G401.6 (cell line): ENCODE data around the gene SLC22A23.

Source experiments
- FAIRE-seq: peaks from 2 replicates; lab custom pipeline; 2012; peaks lifted over from hg19 to GRCh38; lab: Jason Lieb, UNC

Gene SLC22A23

DNA sequence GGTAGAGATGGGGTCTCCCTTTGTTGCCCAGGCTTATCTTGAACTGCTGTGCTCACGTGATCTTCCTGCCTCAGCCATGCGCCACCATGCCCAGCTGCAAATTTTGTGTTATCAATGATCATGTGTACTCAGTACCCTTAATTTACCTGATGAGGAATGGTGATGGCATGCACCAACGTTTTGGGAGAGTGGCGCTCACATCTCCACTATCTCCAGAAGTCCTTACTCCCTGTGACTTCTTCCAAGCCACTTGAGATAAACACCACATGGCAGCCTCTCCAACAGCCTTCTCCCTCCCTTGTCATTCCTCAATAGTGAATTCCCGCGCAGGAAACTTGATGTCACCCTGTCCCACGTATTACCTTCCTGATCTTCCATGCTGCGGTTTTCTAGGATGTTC lies 140.0 kb downstream of the SLC22A23 start:
- FAIRE-seq = no peak

DNA sequence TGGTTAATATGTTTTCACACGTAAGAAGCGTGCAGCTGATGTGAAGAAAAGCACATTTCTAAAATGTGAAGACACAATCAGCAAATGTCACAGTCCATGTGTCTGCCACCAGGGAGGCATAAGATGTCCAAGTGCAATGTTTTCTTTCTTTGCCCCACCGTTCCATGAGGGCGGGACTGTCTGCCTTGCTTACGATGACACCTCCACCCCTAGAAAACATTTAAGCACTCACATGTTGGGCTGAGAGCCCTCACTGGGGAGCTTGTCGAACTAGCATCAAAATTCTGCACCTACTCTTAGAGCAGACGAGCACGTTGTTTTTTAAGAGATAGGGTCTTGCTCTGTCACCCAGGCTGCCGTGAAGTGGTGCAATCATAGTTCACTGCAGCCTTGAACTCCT lies 140.5 kb downstream of the SLC22A23 start:
- FAIRE-seq = no peak

DNA sequence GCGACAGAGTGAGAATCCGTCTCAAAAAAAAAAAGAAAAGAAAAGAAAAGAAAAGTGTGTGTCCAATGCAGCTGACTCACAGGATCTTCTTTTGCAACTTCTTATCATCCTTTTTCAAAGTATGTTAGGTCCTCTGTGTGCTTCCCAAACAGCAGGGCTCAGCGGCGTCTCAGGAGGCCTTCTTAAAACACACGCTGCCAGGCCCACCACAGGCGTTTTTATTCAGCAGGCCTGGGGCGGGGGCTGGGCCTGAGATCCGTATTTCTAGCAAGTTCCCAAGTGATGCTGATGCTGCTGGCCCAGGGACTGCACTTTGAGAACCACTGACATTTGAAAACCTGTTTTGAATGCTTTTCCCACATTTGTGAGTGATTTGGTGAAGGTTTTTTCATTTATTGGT lies 141.0 kb downstream of the SLC22A23 start:
- no peak for FAIRE-seq

DNA sequence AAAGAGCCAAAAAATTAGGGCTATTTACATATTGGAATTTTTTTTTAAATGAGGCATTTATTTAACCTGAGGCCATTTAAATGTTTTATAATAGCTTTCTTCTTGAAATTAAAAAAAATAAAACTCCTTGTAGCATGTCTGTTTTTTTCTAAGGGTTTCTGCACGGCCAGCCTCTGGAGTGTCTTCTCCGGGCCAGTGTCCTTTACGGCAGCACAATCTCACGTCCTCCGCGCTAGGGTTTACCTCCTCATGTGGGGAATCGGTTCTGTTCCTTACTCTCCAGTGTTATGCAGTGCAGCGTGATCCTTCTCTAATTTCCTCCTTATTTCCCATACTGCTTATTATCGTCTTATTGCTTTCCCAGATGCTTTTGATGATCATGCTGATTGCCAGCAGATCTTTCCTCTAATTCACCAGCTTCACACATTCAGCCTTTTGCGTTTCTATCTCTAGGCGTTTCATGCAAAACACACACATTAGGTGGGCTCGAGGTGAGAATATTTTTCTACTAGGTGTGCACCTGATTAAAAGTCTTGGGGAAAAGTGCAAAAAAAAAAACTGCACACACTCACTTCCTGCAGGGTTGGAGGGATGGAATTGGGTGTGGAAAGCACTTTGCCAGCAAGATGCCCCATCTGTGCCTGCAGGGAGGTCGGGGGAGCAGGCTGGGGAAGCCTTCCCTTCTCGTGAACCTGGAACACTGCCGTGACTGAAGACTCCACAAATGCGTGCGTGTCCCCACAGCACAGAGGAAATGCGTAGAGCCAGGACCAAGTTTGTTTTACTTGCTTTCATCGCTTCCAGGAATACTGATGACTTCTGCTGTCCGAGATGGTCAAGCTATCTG lies 142.0 kb downstream of the SLC22A23 start:
- FAIRE-seq = no peak

DNA sequence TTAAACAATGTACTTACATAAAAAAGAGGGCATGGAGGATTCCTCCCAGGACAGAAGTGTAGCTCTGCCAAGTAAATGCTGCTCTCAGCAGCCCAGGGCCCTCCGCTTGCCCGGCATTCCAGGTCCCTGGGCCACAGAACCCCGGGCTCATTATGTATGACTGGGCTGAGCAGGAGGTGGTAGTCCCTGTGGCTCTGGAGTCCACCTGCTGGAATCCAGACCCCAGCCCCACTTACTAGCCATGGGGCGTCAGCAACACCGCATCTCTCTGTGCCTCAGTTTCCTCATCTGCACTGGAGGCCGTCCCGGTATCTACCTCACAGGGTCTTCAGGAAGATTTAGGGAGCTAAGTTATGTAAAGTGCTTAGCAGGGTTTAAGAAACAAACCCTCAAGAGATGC lies 142.7 kb downstream of the SLC22A23 start:
- no peak for FAIRE-seq

DNA sequence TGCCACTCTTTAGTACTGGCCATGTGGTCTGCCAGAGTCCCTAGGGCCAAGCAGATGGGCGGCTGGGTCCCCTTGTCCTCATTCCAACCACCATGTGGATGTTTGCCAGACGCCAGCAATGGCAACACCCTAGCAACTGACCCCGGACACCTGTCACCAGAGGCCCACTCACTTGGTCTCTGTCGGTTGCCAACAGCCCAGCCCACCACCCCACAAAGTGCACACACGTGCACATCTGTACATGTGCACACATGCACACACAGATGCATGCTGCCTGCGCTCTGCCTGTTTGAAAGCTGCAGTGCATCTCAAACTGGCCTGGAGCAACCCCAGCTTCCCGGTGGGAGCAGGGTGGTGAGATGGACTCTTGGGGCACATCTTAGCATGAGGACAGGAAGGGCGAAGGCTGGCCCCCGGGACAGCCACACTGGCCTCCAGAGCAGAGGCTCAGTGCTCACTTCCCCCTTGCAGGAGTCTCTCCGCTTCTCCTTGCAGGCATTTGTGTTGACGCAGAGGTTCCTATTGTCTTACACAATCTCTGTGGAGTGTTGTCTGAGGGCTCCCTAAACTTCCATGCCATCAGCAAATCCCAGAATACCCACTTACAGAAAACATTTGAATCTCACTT lies 144.1 kb downstream of the SLC22A23 start:
- FAIRE-seq = no peak

DNA sequence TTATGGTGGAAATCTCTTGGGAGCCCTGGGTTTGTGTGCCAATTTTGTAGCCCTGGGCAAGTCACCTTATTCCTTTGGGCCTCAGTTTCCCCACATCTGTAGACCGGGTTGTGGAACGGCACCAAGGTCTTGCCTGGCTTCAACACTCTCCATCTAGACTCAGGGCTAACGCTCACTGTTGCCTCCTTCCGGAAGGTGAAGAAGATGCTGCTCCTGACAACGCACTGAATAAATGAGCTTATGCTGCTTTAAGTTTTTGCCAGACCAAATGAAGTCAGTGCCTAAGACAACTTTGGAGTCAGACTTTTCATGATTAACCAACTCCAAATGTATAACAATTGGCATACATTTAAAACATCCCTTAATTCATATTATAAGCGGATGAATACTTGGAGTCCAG lies 145.0 kb downstream of the SLC22A23 start:
- FAIRE-seq = no peak

DNA sequence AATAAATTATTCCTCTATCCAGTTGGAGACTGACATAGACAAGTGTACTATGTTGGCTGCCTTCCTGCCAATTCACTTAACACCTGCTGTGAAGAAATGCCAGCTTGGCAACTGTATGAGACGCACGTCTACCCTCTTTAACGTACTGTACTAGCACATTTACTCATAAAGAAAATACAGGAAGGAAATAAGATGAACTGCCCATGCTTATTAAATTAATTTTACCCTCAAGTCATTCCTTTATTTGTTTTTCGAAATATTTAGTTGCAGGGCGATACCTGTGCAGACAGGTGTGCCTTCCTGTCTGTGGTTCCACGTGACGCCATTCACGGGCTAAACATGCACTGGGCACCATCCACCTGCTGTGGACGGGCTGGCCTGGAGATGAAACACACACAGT lies 146.1 kb downstream of the SLC22A23 start:
- FAIRE-seq = no peak

DNA sequence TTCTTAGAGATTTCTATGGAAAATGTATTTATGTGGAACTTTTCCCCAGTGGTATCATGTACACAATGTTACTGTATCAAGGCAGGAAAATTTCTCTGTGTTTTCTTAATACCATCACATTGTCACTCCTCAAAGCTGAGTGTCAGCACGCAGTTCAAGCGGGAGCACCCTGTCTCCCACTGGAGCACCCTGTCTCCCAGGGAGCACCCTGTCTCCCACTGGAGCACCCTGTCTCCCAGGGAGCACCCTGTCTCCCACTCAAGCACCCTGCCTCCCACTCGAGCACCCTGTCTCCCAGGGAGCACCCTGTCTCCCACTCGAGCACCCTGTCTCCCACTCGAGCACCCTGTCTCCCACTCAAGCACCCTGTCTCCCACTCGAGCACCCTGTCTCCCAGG lies 146.8 kb downstream of the SLC22A23 start:
- FAIRE-seq = no peak

DNA sequence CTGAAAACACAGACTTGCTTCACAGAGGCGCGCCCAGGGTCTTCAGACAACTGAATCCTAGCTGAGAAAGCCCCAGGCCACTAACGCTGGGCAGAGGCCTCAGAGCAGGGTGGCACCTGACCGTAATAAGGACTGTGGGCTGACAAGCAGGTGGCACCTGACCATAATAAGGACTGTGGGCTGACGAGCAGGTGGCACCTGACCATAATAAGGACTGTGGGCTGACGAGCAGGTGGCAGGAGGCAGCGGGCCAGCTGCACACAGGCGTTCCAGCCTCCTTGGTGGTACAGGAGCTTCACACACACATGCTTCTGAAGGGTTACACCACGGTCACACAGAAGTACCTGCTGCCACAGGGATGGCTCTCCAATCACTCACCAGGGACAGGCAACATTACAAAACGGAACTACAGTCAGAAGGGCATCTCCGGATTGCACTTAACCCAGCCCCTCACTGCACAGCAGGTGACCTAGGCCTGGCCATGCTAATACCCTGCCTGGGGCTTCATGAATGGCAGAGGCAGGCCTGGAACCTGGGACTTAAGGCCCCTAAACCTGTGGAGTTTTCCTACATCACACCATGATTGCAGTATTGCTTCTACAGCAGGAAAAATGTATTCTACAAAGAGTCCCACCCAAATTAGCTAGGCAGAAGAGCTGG lies 147.3 kb downstream of the SLC22A23 start:
- no peak for FAIRE-seq

DNA sequence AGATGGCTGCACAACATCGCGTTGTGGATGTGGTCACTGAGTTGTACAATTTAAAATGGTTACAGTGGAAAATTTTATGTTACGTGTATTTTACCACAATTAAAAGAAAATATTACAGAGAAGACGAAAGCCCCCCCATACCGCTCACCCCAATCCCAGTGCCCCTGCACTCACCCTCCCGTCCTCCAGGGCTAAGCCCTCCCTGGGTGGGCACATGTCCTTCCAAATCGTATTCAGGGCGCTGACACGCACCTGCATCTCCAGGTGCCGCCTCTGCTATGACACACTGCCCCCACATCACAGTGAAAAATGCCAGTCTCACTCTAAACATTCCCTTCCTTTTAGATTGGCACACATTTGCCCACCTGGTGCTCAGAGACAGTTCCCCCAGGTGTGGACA lies 148.7 kb downstream of the SLC22A23 start:
- no peak for FAIRE-seq

DNA sequence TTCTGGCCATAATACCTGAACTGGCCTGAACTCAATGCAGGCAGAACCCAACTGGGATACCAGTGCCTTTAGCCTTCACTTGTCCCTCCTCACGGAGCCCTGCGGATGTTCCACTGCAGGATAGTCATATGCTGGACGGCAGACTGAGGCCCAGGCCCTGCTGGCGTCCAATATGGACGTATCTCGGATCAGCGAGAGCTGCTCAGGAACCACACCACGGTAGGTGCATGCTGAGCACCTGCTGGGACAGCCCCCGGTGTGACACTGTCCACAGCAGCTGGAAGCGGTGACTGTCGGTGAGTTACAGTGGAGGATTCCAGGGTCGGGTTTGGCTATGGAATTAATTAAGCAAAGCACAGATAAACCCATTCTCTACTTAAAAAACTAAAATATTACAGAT lies 149.4 kb downstream of the SLC22A23 start:
- FAIRE-seq = no peak

DNA sequence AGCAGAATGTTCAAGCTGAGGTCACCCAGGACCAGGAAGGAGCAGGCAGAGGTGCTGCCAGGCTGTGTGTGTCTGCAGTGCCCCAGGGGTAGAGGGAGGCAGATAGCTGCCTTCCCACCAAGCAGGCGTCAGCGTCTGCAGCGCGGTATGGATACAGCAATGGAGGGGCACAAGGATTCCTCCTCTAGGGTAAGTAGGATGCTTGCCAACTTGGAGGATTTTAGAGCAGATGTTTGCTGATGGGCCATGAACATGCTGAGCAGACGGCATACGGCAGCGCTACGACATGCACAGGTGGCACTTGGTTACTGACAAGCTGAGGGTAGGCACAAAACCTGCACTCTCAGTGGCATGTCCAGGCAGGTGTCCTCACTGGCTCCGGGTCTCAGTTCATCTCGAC lies 150.0 kb downstream of the SLC22A23 start:
- no peak for FAIRE-seq

DNA sequence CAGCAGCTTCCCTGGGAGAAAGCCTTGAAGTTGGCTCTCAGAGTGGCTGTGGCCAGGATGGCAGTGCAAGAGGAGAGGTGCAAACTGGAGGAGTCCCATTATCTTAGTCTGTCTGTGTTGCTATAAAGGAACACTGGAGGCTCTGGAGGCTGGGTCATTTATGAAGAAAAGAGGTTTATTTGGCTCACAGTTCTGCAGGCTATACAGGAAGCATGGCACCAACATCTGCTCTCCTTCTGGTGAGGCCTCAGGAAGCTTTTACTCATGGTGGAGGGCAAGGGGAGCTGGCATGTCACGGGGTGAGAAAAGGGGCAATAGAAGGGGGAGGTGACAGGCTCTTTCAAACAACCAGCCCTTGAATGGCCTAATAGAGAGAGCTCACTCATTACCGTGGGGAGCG lies 151.0 kb downstream of the SLC22A23 start:
- no peak for FAIRE-seq

DNA sequence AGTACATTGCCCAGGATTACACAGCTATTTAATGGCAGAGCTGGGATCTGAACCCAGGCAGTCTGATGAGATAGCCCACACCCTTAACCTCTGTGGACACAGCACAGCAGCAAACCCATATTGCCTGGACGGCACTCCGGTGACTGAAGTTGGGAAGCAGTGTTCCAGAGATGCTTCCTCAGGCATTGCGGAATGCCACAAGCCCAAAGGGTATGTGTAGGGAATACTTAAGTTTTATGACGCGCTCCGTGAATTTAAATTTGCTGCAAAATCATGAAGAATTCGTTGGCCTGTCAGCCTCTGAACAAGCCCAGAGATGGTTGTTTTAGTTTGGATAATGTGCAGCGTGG lies 151.7 kb downstream of the SLC22A23 start:
- no peak for FAIRE-seq

DNA sequence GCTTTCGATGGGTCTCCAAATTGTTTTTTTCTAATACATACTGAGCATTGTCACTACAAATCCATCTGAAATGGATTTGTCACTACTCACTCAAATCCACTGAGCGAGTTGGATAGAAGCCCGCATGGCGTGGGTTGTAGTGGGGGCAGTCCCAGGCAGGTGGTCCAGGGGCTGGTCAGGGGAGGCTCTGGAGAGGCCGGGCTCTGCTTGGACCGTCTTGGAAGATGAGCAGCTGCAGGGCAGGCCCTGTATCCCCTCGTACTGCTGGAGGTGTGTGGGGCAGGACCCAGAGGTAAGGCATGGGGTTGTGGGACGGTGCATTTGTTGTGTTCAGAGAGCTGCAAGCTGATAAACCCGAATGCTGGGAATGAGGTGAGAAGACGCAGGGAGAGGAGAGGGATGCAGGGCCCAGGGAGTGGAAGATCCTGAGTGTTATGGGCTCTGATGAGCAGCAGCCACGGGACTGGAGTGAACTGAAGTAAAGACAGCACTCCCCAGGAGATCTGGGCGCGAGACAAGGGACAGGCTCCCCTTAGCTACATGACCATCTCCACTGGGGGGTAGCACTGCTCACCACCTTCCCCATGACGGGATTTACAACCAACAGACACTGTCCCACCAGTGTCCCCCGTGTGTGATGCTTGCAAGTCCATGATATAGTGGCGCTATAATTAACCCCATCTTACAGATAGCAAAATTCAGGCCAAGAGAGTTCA lies 152.2 kb downstream of the SLC22A23 start:
- no peak for FAIRE-seq

DNA sequence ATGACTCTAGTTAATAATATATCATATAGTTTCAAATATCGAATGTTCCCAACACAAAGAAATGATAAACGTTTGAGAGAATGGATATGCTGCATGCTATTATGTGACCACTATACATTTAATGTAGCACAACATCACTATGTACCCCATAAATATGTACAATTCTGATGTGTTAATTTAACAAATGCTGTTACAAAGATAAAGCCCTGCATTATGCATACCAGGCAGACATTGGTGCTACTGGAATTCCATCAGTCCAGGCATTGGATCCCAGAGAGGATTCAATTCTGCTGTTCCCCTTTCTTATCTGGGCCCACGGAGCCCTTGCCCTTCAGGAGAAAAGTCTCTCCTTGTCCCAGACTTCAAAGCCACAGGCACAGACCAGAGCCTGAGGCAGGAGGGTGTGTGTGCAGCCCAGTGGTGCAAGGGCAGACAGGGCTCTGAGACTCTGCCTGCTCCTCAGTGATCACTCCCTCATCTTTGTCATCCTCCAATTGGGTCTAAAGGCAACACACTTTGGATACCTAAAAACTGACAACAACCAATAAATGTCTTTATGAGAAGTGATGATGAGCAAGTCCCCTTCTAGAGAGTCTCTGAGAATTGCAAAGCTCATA lies 152.9 kb downstream of the SLC22A23 start:
- FAIRE-seq = no peak

DNA sequence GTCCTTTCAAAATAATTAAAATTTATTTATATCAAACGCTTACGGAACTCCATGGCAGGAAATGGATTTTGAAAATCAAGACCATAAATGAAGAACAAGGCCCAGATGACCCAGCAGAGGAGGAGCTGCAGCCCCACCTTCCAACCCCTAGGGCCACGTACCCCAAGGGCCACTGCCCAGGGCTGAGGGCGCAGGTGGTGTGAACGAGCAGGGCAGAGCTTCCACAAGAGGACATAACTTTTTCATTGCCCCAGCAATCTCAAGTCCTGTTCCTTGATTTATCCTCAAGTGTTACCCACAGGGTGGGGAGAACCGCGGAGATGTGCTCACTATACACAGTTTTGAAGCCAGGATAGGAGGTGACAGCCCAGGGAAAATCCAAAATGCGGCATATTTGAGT lies 155.3 kb downstream of the SLC22A23 start:
- FAIRE-seq = no peak

DNA sequence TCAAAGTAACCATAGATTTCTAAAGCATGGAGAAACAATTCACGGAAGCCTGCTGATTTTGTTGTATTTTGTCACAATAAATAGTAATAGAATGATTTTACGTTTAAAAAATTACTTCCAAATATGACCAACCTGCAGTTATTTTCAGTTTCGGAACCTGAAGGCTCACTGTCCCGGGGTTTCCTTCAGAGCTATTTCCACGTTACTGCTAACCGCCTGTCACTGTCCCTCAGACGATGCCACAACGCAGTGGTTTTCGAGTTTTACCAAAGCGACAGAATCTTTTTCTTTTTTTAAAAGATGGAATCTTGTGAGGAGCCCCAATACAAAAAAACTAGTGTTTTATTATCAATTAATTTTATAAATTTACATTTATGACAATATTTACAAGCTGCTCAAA lies 157.6 kb downstream of the SLC22A23 start:
- no peak for FAIRE-seq

DNA sequence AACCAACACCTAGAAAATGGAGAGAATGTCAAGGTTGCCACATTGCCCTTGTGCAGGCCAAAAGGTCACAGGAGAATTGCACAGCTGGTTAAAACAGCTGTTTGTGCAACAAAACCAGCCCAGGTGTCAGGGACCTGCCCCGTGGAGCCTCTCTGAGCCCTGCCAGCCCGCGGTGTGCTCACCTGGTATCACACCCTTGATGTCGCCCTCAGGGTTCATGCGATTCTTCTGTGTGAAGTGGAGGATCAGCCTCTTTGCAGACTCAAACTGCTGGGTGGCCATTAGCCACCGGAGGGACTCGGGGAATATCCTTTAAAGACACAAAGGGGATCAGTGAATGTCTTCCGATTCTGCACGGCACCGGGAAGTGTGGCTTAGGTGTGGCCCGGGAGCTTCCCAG lies 158.9 kb downstream of the SLC22A23 start:
- FAIRE-seq = no peak

DNA sequence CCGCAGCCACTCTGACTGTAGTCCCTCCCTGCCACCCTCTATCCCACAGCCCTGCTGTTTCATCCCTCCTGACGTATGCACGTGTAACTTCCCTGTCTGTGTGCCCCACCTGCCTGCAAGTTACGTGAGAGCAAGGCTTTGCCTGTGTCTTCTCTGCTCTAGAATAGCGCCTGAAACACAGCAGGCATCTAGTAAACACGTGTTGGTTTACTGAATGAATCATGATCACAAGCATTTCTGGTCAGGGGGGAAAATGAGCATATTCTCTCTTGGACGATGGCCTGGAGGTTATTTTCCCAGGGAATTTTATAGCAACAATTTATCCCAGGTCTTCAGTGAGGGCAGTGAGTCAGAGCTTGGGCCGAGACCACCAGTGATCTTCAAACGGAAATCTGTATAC lies 159.8 kb downstream of the SLC22A23 start:
- FAIRE-seq = no peak

DNA sequence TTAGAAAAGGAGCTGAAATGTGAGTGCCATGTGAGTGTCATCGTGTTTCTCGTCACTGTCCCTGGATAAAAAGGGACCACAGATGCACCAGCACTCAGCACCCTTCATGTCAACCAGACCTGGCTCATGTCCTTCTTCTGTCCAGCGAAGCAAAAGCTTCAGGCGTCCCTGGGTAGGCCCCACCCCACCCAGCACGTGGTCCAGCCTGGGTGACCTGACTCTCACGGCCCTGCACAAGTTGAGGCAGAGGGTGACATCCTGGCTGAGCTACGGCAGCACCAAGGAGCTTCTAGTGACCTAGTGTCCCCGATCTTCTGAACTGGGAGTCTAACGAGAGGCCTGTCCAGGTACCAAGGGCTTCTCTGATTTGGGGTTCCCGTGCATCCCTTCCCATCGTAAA lies 160.3 kb downstream of the SLC22A23 start:
- no peak for FAIRE-seq

DNA sequence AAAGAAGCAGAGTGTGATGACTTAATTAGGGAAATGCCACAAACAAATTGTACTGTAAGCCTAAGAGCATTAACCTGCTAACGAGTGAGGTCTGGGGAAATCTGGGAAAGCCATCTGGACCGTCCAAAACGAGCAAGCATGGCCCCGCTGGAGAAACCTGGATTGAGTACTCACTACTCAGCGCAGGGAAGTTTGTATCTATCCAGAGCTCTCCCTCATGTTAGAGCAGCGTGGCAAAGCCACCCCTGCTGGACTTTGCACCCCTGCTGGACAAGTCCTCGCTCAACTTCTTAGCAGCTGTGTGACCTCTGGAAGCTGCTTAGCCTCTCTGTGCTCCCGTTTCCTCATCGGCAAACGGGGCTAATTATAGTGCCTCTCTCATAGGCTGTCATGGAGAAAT lies 160.8 kb downstream of the SLC22A23 start:
- FAIRE-seq = no peak
